DOHH2 (cell line): ENCODE results near the gene ADGRA3.

Experiments
- EZH2phosphoT487 ChIP-seq: fragments of 200-600 bp; sonication (generic); IDR thresholded peaks from 2 replicates; pipeline ENCODE4 v1.6.1; 2017; ENCODE audit warnings: borderline replicate concordance, mild to moderate bottlenecking, antibody characterized with exemption, low read length, moderate library complexity, mixed read lengths
- TF ChIP-seq, protein P1 (sequence below): fragments of 200-600 bp; sonication (generic); IDR thresholded peaks from one replicate; pipeline ENCODE4 v1.5.1; 2014; ENCODE audit warnings: antibody characterized with exemption, mild to moderate bottlenecking, low read depth, low read length; ENCODE audit not compliant: poor library complexity, severe bottlenecking

DNA sequence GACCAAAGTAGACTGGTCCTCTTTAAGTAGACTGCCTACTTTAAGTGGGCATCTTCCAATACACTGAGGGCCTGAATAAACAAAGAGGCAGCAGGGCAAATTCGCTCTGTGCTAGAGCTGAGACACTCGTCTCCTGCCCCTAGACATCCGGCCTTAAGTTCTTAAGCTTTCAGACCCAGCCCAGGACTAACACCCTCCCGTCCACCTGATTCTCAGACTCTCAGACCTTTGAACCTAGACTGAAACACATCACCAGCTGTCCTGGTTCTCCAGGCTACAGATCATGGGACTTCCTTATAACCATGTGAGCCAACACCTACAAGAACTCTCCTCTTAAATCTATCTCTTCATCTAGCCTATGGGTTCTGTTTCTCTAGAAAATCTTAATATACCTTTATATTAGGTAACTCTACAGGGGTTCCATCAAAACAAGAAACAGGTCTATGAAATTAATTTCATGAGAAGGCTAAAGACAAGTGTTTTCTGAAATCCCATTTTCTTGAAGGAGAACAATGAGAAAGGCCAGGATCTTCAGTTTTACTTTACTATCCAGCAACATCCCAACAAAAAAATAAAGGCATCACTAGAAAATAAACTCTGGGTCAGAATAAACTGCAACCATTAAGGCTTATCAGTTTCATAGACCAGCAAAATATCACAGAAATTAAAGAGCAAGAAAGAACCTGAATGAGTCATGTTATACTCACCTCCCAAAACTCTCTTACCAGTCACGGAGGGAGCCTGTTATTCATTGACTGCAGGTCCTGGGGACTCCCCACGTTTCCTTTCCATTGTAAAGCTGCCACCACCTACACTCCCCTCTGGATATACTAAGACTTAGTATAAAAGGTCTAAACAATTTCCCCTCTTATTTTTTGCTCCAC lies 14.8 kb downstream of the ADGRA3 start:
- TF ChIP-seq, protein P1, sequence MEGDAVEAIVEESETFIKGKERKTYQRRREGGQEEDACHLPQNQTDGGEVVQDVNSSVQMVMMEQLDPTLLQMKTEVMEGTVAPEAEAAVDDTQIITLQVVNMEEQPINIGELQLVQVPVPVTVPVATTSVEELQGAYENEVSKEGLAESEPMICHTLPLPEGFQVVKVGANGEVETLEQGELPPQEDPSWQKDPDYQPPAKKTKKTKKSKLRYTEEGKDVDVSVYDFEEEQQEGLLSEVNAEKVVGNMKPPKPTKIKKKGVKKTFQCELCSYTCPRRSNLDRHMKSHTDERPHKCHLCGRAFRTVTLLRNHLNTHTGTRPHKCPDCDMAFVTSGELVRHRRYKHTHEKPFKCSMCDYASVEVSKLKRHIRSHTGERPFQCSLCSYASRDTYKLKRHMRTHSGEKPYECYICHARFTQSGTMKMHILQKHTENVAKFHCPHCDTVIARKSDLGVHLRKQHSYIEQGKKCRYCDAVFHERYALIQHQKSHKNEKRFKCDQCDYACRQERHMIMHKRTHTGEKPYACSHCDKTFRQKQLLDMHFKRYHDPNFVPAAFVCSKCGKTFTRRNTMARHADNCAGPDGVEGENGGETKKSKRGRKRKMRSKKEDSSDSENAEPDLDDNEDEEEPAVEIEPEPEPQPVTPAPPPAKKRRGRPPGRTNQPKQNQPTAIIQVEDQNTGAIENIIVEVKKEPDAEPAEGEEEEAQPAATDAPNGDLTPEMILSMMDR, result no peak
- TF ChIP-seq EZH2phosphoT487, result no peak
